ENCODE results near the gene LMNTD2. TPM values are rescaled to one million over a fixed set of nuclear protein-coding genes. Genes with fewer than 3 reads are reported as not detected.
A peak's percentile ranks its signal among the peaks of the same experiment; 100 is the strongest.

LMNTD2 gene
- total RNA-seq, 1 donor from 2014 or later = 1.1 TPM

DNA sequence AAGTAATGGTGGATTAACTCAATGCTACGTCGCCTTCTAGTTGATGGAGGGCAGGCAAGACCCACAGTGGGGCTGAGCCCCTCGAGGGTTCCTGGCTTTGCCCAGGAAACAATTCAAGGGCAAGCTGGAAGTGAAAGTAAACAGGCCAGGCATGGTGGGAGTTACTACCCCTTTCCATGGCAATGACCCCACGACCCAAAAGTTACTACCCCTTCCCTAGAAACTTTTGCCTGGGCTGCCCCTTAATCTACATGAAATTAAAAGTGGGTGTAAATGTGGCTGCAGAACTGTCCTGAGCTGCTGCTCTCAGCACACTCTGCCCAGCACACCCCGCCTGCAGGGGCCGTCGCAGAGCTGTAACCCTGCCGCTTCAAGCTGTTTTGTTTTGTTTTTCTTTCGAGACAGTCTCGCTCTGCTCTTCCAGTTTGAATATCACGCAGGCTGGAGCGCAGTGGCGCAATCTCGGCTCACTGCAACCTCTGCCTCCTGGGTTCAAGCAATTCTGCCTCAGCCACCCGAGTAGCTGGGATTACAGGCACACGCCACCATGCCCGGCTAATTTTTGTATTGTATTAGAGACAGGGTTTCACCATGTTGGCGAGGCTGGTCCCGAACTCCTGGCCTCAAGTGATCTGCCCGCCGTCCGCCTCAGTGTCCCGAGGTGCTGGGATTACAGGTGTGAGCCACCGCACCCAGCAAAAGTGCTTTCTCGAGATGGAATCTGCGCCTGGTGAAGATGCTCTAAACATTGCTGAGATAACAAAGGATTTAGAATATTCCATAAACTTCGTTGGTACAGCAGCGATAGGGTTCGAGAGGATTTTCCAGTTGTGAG is 47.6 kb downstream of the LMNTD2 start:
- DNase-seq (ENCODE audit: low spot score in 2 of 2) = no peak
- intact Hi-C loops (cut with DNase I) = no loop called here
- Histone ChIP-seq H3K36me3 (peaks cover 8 to 23% of the 10 kb centered on the region in 2 donors), H3K4me3 (no peak overlapping the region), H3K4me1 (peaks cover 0 to under 1% of the 10 kb centered on the region in 2 donors), H3K9me3 (no peaks in the 10 kb centered on the region), H3K27me3 (no peaks in the 10 kb centered on the region), H3K27ac (no peak overlapping the region)
- no peak for TF ChIP-seq CTCF (IDR thresholded peaks at IDR 0.05)

DNA sequence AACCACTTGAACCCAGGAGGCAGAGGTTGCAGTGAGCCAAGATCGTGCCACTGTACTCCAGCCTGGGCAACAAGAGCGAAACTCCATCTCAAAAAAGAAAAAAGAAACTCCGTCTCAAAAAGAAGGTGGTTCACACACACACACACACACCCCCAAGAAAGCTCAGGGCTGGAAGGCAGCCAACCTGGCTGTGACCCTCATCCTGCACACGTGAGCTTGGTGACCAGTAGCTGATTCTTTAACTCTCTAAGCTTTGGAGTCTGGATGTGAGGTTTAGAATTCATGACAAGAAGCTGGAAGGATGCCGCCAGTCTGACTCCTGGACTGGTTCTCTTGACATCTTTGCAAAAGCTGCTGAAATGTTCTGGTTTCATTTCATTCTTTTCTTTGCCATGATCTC is 51.6 kb downstream of the LMNTD2 start:
- DNase-seq (ENCODE audit: low spot score in 2 of 2) = no peak
- Histone ChIP-seq H3K36me3 (peaks cover 8 to 18% of the 10 kb centered on the region in 2 donors), H3K4me3 (no peak overlapping the region), H3K9me3 (no peaks in the 10 kb centered on the region), H3K27ac (no peak overlapping the region), H3K4me1 (peaks cover 15 to 22% of the 10 kb centered on the region in 2 donors), H3K27me3 (no peaks in the 10 kb centered on the region)
- intact Hi-C loops (cut with DNase I) = loop anchor here (5.0 kb wide), 2 partner anchors 202 to 1063 kb away; partner anchors contain the start of genes DUSP8 and IFITM2
- TF ChIP-seq CTCF (IDR thresholded peaks at IDR 0.05) = no peak

- Histone ChIP-seq H3K27ac (peak overlapping the region; percentile 99 to 100), H3K36me3 (peaks cover 8 to 18% of the 10 kb centered on the region in 2 donors), H3K9me3 (no peaks in the 10 kb centered on the region), H3K4me3 (peak overlapping the region; percentile 83 to 85), H3K27me3 (no peaks in the 10 kb centered on the region), H3K4me1 (peaks cover 15 to 33% of the 10 kb centered on the region in 2 donors)
- peak in 1 of 2 donors; percentile 65 for DNase-seq (ENCODE audit: low spot score in 2 of 2)
- no peak for TF ChIP-seq CTCF (IDR thresholded peaks at IDR 0.05)
- intact Hi-C loops (cut with DNase I) = loop anchor here (1.0 to 5.0 kb wide), 7 partner anchors 10 to 1064 kb away; partner anchors contain the start of genes DUSP8, HRAS, IFITM2 and PHRF1
Measured at GRCh38 chr11:507727-508515, 52.6 kb downstream of the LMNTD2 start.

DNA sequence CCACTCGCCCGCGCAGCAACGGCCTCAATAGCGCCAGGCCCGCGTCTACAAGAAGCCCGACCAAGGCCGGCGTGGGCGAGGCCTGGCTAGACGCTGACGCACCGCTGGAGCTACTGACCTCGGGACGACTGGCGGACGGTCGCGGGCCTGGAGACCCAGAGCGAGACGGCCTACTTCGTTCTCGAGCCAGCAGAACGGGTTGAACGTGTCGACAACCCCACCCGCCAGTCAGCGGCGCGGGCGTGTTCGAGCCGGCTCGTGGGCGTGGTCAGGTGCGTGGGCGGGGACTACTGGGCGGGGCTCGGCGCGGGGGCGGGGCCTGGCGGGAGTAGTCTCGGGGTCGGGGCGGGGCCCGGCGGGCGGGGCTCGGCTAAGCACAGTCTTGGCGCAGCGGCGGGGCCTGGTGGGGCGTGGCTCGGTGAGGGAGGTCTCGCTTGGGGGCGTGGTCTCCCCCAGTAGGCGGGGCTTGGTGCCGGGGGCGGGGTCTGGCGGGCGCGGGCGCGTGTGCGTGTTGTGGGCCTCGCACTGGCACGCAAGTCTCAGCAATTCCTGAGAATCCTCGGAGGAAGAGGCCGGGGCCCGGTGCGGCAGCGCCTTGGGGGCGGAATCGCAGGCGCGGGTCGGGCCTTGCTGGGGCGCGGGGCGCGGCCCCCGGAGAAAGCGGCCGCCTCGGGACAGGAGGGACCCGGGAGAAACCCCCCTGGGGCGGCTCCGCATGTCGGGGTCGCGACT is 53.4 kb downstream of the LMNTD2 start, which contains the start of gene RNH1:
Gene RNH1 (minus strand): TSS at position 248 of the 732 bp plus-strand sequence. CDS start 5,080 bp downstream, outside the sequence.
- DNase-seq (ENCODE audit: low spot score in 2 of 2) = peak; percentile 90 to 99
- no peak for TF ChIP-seq CTCF (IDR thresholded peaks at IDR 0.05)
- H3K4me3 ChIP-seq = peak within 1 kb of the TSS; percentile 83 to 85
- peaks cover 15 to 37% of the 10 kb centered on the region in 2 donors for H3K4me1 ChIP-seq
- intact Hi-C loops (cut with DNase I) = loop anchor here (1.0 to 5.0 kb wide), 9 partner anchors 11 to 1065 kb away; partner anchors contain the start of genes BET1L, DUSP8, HRAS and IFITM2
- H3K27ac ChIP-seq = peak within 1 kb of the TSS; percentile 99 to 100
- H3K36me3 ChIP-seq = peaks cover 8 to 15% of the 10 kb centered on the region in 2 donors
- no peaks in the 10 kb centered on the region for H3K27me3 ChIP-seq
- no peaks in the 10 kb centered on the region for H3K9me3 ChIP-seq
